GM21447 (cell line): ENCODE data around the gene HCST.
"Not testable (repeated sequence)": the region's sequence is repeated elsewhere in the genome, so short reads cannot be mapped to it uniquely, and the experiment has no call there.

Source experiments
- ATAC-seq: cut with Tn5 transposase; IDR thresholded peaks from one replicate; pipeline ENCODE4 v1.9.1; 2021; ENCODE audit not compliant: unreplicated experiment

Gene HCST

GRCh38 chr19:35879068-35879467, 23.3 kb upstream of the HCST start:
- no peak for ATAC-seq

DNA sequence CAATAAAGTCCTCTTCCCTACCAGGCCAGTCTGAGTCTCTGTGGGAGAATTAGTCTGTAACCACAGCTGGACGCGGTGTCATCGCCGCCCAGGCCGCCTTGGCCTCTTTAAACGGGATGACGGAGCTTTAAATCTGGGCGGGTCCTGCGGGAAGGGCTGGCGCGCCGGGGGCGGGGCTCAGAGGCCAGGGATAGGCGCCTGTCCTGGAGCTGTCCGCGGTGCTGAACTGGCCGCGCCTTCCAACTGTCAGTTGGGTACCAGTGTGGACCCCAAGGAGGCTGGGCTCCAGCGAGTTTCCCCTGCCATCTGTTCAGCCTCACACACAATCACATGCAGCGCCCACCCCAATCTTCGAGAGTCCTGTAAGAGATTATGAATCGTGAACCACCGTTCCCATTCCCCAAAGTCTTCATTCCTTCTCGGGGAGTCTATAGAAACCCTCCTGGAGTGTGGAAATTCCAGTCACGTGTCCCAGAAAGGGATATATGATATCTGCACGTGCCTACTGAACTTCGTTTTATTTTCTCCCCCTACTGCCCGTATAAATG, 22.5 kb upstream of the HCST start:
- no peak for ATAC-seq

DNA sequence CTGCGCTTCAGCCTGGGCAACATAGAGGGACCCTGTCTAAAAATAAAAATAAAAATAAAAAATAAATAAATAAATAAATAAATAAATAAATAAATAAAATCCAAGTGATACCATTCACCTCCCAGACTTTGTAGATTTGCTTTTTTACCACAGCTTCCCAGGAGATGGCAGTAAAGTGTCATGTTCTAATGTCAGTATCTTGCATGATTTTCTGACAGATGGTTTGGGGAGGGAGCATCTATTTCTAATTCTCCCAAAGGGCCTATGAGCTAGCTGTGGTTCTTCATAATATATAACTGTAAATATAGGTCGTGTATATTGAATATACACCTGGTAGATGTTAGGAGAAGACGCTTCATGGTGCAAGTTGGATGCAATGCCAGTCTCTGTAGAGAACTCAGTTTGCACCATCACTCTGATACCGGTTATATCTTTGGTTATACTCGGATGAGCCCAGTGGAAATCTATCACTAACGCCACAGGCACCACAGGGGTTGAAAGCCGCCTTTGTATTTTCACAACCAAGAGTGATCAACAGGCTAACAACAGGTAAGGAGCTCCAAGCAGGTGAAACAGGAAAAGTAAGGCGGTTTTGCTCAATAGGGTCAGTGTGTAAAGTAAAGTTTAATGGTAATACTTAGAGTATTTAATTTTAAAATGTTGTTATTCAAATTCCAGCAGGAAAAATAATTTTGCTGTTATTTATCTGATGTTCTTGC, 20.1 kb upstream of the HCST start:
- ATAC-seq, result no peak

- ATAC-seq, result no peak
Observed at GRCh38 chr19:35883882-35884281, 18.4 kb upstream of the HCST start.

DNA sequence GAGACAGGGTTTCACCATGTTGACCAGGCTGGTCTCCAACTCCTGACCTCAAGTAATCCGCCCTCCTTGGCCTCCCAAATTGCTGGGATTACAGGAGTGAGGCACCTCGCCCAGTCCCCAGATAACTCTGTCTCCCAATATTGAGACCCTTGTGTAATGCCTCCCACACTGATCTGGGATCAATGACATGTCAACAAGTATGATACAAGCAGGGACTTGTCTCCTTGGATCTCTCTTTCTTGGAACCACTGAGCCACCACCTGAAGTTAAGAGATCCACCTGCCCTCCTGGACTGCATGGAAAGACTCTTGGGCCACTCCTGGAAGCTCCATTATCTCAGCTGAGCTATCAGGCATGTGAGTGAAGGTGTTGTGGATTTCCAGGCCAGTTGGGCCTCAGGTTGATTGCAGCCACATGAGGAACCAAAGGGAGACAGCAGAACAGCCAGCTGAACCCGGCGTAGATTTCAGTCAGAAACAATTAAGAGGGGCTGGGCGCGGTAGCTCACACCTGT, 17.0 kb upstream of the HCST start:
- ATAC-seq, result no peak

GRCh38 chr19:35885904-35886303, 16.4 kb upstream of the HCST start:
- ATAC-seq, result no peak

- no peak for ATAC-seq
Observed at GRCh38 chr19:35887197-35887596, 15.1 kb upstream of the HCST start.

GRCh38 chr19:35888398-35888797, 13.9 kb upstream of the HCST start:
- no peak for ATAC-seq

- ATAC-seq, result no peak
Observed at GRCh38 chr19:35889370-35890112, 12.8 kb upstream of the HCST start.

DNA sequence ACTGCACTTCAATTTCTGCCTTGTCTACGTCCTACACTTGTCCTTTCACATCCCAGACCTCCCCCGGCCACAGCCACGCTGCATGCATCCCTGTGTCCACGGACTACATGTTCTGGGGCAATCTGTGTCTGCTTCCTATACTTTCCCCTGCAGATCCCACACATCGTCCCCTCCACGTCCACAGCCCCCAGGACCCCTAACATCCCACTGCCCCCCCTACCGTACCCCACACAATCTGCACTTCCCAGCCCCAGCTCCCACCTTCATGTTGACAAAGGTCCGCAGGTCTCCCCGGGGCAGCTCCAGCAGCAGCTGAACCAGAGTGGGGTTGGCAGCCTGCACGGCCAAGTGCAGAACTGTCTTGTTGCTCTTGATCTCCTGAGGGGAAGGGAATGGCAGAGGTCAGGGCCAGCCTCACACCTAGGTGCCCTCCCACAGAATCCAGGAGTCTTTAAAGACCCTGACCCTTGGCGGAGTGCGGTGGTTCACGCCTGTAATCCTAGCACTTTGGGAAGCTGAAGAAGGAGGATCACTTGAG, 12.1 kb upstream of the HCST start:
- ATAC-seq, result no peak

DNA sequence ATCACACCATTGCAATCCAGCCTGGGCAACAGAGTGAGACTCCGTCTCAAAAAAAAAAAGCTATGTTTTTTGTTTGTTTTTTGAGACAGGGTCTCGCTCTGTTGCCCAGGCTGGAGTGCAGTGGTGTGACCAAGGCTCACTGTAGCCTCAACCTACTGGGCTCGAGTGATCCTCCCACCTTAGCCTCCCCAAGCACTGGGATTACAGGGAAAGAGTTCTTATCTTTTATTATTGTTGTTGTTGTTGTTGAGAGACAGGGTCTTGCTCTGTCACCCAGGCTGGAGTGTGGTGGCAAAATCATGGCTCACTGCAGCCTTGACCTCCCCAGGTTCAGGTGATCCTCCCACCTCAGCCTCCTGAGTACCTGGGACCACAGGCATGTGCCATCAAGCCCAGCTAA, 10.5 kb upstream of the HCST start:
- not testable (repeated sequence) for ATAC-seq

DNA sequence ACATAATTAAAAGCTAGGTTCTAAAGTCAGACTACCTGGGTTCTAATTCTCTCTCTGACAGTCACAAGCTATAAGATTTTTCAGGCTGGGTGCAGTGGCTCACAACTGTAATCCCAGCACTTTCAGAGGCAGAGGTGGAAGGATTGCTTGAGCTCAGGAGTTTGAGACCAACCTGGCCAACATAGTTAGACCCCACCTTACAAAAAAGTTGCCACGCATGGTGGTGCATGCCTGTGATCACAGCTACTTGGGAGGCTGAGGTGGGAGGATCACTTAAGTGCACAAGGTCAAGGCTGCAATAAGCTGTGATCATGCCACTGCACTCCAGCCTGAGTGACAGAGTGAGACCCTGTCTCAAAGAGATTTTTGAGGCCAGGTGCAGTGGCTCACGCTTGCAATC, 8.0 kb upstream of the HCST start:
- ATAC-seq, result no peak

- ATAC-seq, result no peak
Observed at GRCh38 chr19:35895911-35896642, 6.3 kb upstream of the HCST start.

DNA sequence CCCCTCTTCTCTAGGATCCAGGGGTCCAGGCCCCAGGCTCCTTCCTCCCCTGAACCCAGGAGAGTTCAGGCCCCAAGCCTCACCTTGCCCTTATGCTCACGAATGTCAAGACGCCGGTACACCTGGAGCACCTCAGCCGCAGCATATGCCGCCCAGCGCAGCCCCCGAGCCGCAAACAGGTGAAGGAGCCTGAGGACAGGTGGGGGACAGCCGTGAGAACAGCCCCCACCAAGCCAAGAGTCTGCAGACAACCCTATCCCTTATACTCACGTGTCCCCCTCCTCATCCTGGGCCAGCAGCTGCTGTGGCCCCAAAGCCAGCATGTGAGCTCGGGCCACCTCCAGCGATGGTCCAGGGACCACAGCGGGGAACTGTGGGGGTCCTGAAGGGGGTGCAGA, 5.7 kb upstream of the HCST start:
- ATAC-seq, result no peak

GRCh38 chr19:35897706-35898451, 4.5 kb upstream of the HCST start:
- ATAC-seq, result no peak

- ATAC-seq, result no peak
Observed at GRCh38 chr19:35898499-35898809, 3.9 kb upstream of the HCST start.

DNA sequence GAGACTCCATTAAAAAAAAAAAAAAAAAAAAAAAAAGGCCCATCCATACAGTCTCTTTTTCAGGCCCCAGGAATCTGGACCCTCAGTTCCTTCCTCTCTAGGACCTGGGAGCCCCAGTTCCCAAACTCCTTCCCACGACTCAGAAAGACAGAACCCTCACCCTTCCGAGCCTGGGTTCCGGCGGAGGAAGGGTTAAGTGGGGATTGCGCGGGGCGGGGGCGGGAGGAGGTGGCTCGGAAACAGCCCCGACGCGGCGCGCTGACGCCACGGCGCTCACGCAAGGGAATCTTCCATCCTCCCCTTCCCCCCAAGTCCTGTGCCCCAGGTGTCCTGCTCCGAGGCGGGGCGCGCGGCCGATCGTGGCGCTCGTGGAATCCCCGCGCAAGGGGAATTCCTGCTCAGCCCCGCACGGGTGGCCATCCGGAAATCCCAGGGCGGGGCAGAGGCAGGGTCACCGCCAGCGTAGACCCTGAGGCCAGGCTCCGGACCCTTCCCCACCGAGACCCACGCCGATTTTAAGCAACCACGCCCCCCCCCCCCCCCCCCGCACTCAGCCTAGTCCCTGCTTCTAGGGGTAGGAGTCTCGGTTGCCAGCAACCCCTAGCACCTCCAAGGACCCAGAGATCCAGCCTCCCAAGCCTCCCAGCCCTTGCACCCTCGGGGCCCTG, 2.6 kb upstream of the HCST start:
- ATAC-seq, result peak; percentile 31

- ATAC-seq, result no peak
Observed at GRCh38 chr19:35901055-35901644, 1.2 kb upstream of the HCST start.

GRCh38 chr19:35902870-35903475, 644 bp downstream of the HCST start:
- ATAC-seq, result no peak
